Neuronal stem cell (in vitro differentiated cells): ENCODE results near the gene PIK3R2.
"Not testable (repeated sequence)": the region's sequence is repeated elsewhere in the genome, so short reads cannot be mapped to it uniquely, and the experiment has no call there.

Source experiments
- DNase-seq: peaks from one replicate; pipeline ENCODE4 v3.0.0-alpha.2; 2013; ENCODE audit warnings: low spot score
- H2AFZ ChIP-seq: one replicate; pipeline ENCODE4 v1.6.1; 2013; ENCODE audit warnings: mild to moderate bottlenecking, low read length, inconsistent platforms
- H2AK5ac ChIP-seq: 2 replicates; pipeline ENCODE4 v1.6.1; 2013; ENCODE audit warnings: low read depth, mild to moderate bottlenecking, inconsistent platforms, low read length, moderate library complexity, mixed read lengths
- H2BK120ac ChIP-seq: 2 replicates; pipeline ENCODE4 v1.6.1; 2013; ENCODE audit warnings: low read depth, mild to moderate bottlenecking, inconsistent platforms, low read length, moderate library complexity, mixed read lengths
- H2BK12ac ChIP-seq: one replicate; pipeline ENCODE4 v1.6.1; 2013; ENCODE audit warnings: low read length, inconsistent platforms
- H2BK15ac ChIP-seq: 2 replicates; pipeline ENCODE4 v1.6.1; 2013; ENCODE audit warnings: mild to moderate bottlenecking, low read length, inconsistent platforms, mixed read lengths
- H2BK5ac ChIP-seq: one replicate; pipeline ENCODE4 v1.6.1; 2013; ENCODE audit warnings: inconsistent platforms, mild to moderate bottlenecking, low read length, moderate library complexity
- H3K14ac ChIP-seq: one replicate; pipeline ENCODE4 v1.6.1; 2013; ENCODE audit warnings: low read length, inconsistent platforms
- H3K18ac ChIP-seq: 2 replicates; pipeline ENCODE4 v1.6.1; 2013; ENCODE audit warnings: low read length, inconsistent platforms
- H3K23ac ChIP-seq: 2 replicates; pipeline ENCODE4 v1.6.1; 2013; ENCODE audit warnings: low read depth, mild to moderate bottlenecking, mixed read lengths, low read length, inconsistent platforms; ENCODE audit not compliant: poor library complexity
- H3K27ac ChIP-seq: replicated peaks from 3 replicates; pipeline ENCODE4 v1.5.1; 2013; ENCODE audit warnings: low read length, inconsistent platforms
- H3K27me3 ChIP-seq, 3 experiments: 2 replicates each; pipeline ENCODE4 v1.6.1; 2013; ENCODE audit warnings: low read length in 3 of 3, mild to moderate bottlenecking in 2 of 3, inconsistent platforms in 1 of 3, low read depth in 1 of 3, mixed read lengths in 1 of 3, moderate library complexity in 1 of 3; ENCODE audit not compliant: control insufficient read depth in 3 of 3, insufficient read depth in 3 of 3
- H3K36me3 ChIP-seq, 2 donors: replicated peaks in 1 of 2; 2 replicates each; pipeline ENCODE4 v1.6.1; 2013; ENCODE audit warnings: low read length in 2 of 2; ENCODE audit not compliant: control insufficient read depth in 2 of 2, insufficient read depth in 2 of 2
- H3K4ac ChIP-seq: 2 replicates; pipeline ENCODE4 v1.6.1; 2013; ENCODE audit warnings: inconsistent platforms, mild to moderate bottlenecking, low read length, moderate library complexity
- H3K4me1 ChIP-seq, 2 donors: 1 replicate in 1 of 2; 2 replicates in 1 of 2; pipeline ENCODE4 v1.6.1; 2013; ENCODE audit warnings: low read length in 2 of 2, low read depth in 1 of 2; ENCODE audit not compliant: control insufficient read depth in 2 of 2, insufficient read depth in 1 of 2
- H3K4me2 ChIP-seq: one replicate; pipeline ENCODE4 v1.6.1; 2013; ENCODE audit warnings: mild to moderate bottlenecking, low read length, inconsistent platforms; ENCODE audit not compliant: insufficient read depth, poor library complexity, severe bottlenecking
- H3K4me3 ChIP-seq, 2 donors: 2 replicates each; pipeline ENCODE4 v1.5.1; 2013; ENCODE audit warnings: low read length in 2 of 2, mild to moderate bottlenecking in 2 of 2, inconsistent platforms in 1 of 2, moderate library complexity in 1 of 2
- H3K79me1 ChIP-seq: one replicate; pipeline ENCODE4 v1.6.1; 2013; ENCODE audit warnings: low read depth, mild to moderate bottlenecking, inconsistent platforms, low read length, moderate library complexity
- H3K9ac ChIP-seq: one replicate; pipeline ENCODE4 v1.6.1; 2013; ENCODE audit warnings: mild to moderate bottlenecking, low read depth, low read length, inconsistent platforms; ENCODE audit not compliant: poor library complexity
- H3K9me3 ChIP-seq, 2 donors: replicated peaks in 1 of 2; 2 replicates each; pipeline versions ENCODE3 to v1.6.1; 2013; ENCODE audit warnings: low read length in 2 of 2, mild to moderate bottlenecking in 2 of 2, inconsistent platforms in 1 of 2, low read depth in 1 of 2, mixed read lengths in 1 of 2, moderate library complexity in 1 of 2; ENCODE audit not compliant: control insufficient read depth in 2 of 2, insufficient read depth in 1 of 2
- H4K8ac ChIP-seq: one replicate; pipeline ENCODE4 v1.6.1; 2013; ENCODE audit warnings: low read depth, mild to moderate bottlenecking, inconsistent platforms, low read length, moderate library complexity
- H4K91ac ChIP-seq: one replicate; pipeline ENCODE4 v1.6.1; 2013; ENCODE audit warnings: low read length, low read depth, mild to moderate bottlenecking, inconsistent platforms; ENCODE audit not compliant: poor library complexity
- WGBS, 2 donors: extraction: QIAGEN DNeasy Blood & Tissue Kit; methylation state at CpG; one replicate each; pipeline ENCODE4 v1.1.7; 2013; ENCODE audit warnings: missing lambda C conversion rate in 2 of 2, mixed read lengths in 1 of 2; ENCODE audit not compliant: insufficient read length in 2 of 2, insufficient replicate concordance in 1 of 2; ENCODE audit errors: extremely low coverage in 2 of 2; 5-methylcytosine and 5-hydroxymethylcytosine counted together

Gene PIK3R2

DNA sequence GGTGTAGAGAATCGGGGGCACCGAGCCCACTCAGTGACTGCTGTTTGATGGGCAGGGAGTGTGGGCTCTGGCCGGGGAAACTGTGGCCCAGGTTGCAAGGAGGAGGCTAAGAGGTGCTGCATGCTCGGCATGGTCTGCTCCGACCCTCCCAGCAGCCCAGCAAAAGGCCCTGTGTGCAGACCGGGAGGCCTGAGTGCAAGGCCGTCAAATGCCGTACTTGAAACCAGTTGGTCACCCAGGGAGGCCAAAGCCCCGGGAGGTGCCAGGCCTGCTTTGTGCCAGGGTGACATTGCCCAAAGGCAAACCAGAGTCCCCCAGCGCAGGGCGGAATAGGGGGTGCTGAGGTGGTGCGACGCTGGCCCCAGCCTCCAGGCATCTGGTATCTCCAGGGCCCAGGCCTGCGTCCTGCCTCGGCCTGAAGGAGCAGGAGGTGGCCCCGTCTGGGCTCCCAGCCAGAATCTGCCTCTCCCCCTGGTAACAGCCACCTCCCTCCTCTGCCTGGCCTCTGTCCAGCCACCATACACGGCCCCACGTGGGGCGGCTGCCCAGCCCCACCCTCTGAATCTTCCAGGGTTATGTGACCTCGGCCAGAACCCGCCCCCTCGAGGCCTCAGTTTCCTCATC lies 4.0 kb downstream of the PIK3R2 start:
- Histone ChIP-seq H3K23ac (peak overlapping the region; percentile 34), H2AFZ (no peak overlapping the region), H3K14ac (no peak overlapping the region), H3K4me1 (peaks cover 12 to 26% of the 10 kb centered on the region in 2 donors), H3K18ac (peak overlapping the region; percentile 93), H2AK5ac (peak overlapping the region; percentile 88), H3K79me1 (peaks cover 12% of the 10 kb centered on the region), H3K27me3 (no peaks in the 10 kb centered on the region), H3K27ac (peak overlapping the region; percentile 72), H3K9me3 (no peaks in the 10 kb centered on the region), H3K4ac (no peak overlapping the region), H2BK12ac (peak overlapping the region; percentile 97), H3K4me3 (no peak overlapping the region), H3K4me2 (no peak overlapping the region), H2BK15ac (peak overlapping the region; percentile 52), H4K91ac (peak overlapping the region; percentile 11), H3K36me3 (peaks cover 22 to 32% of the 10 kb centered on the region in 2 donors), H4K8ac (no peak overlapping the region), H2BK5ac (peak overlapping the region; percentile 87), H2BK120ac (no peak overlapping the region), H3K9ac (peak overlapping the region; percentile 66)
- no CpG with 5 or more reads among the region's 22 CpGs for WGBS, 2 donors
- no peak for DNase-seq

DNA sequence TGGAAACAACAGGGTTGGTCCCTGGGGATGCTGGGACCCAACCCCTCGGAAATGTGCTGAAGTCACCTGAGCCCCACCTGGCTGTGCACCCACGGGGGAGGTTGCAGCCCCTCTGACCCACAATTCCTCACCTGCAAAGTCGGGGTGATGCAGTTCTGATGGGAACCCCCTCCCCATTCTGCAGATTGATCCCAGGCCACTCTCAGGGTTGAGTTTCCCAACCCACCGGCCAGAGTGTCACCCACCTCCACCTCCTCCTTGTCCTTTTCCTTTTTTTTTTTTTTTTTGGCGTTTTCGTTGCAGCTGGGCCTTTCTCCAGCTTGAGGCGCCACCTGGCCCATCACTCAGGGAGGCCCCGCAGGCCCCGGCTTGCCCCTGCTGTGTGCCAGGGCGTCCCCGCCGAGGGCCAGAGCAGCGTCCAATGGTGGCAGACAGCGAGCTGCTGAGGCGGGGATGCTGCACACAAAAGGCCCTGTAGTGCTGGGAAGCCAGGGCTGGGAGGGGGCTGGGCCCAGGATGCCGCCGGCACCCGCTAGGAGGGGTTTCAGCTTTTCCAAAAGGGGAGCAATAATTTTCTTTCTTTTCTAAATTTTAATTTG lies 4.6 kb downstream of the PIK3R2 start:
- no peak overlapping the region for H3K14ac ChIP-seq
- H3K9me3 ChIP-seq = no peaks in the 10 kb centered on the region
- H2AK5ac ChIP-seq = peak overlapping the region; percentile 88
- no peak overlapping the region for H3K4ac ChIP-seq
- H2AFZ ChIP-seq = no peak overlapping the region
- peak overlapping the region; percentile 97 for H2BK12ac ChIP-seq
- no CpG with 5 or more reads among the region's 18 CpGs for WGBS, 2 donors
- peak overlapping the region; percentile 87 for H2BK5ac ChIP-seq
- H2BK120ac ChIP-seq = no peak overlapping the region
- H3K4me1 ChIP-seq = peaks cover 12 to 26% of the 10 kb centered on the region in 2 donors
- peaks cover 12% of the 10 kb centered on the region for H3K79me1 ChIP-seq
- peaks cover 27 to 37% of the 10 kb centered on the region in 2 donors for H3K36me3 ChIP-seq
- H3K27ac ChIP-seq = peak overlapping the region; percentile 72
- no peak overlapping the region for H3K23ac ChIP-seq
- peak overlapping the region; percentile 15 for H3K4me2 ChIP-seq
- no peak for DNase-seq
- no peak overlapping the region for H3K4me3 ChIP-seq
- H3K27me3 ChIP-seq = no peaks in the 10 kb centered on the region
- H3K18ac ChIP-seq = peak overlapping the region; percentile 93
- H3K9ac ChIP-seq = no peak overlapping the region
- H4K8ac ChIP-seq = no peak overlapping the region
- H2BK15ac ChIP-seq = peak overlapping the region; percentile 52
- no peak overlapping the region for H4K91ac ChIP-seq

GRCh38 chr19:18158467-18158866 lies 5.5 kb downstream of the PIK3R2 start:
- no peak overlapping the region for H3K14ac ChIP-seq
- peaks cover 9% of the 10 kb centered on the region for H3K79me1 ChIP-seq
- H4K91ac ChIP-seq = no peak overlapping the region
- H3K18ac ChIP-seq = no peak overlapping the region
- H2BK15ac ChIP-seq = no peak overlapping the region
- H3K27ac ChIP-seq = peak overlapping the region; percentile 72
- H3K9me3 ChIP-seq = no peaks in the 10 kb centered on the region
- WGBS, 2 donors = no CpG with 5 or more reads among the region's 4 CpGs
- no peak overlapping the region for H3K9ac ChIP-seq
- no peaks in the 10 kb centered on the region for H3K27me3 ChIP-seq
- peaks cover 12 to 26% of the 10 kb centered on the region in 2 donors for H3K4me1 ChIP-seq
- no peak overlapping the region for H2AK5ac ChIP-seq
- no peak overlapping the region for H3K4me3 ChIP-seq
- peaks cover 35 to 45% of the 10 kb centered on the region in 2 donors for H3K36me3 ChIP-seq
- no peak overlapping the region for H2BK120ac ChIP-seq
- H2BK5ac ChIP-seq = no peak overlapping the region
- H3K4me2 ChIP-seq = no peak overlapping the region
- H3K23ac ChIP-seq = no peak overlapping the region
- H2BK12ac ChIP-seq = no peak overlapping the region
- no peak overlapping the region for H2AFZ ChIP-seq
- H4K8ac ChIP-seq = no peak overlapping the region
- DNase-seq = no peak
- no peak overlapping the region for H3K4ac ChIP-seq

- H3K27me3 ChIP-seq, H3K27ac ChIP-seq, DNase-seq, H2BK15ac ChIP-seq, H2BK5ac ChIP-seq, H3K9ac ChIP-seq, H3K23ac ChIP-seq, H3K4ac ChIP-seq, H2BK120ac ChIP-seq, H3K14ac ChIP-seq, H3K4me3 ChIP-seq, H4K8ac ChIP-seq, H2BK12ac ChIP-seq, H2AFZ ChIP-seq, H3K4me2 ChIP-seq, H3K9me3 ChIP-seq, H3K18ac ChIP-seq, H3K79me1 ChIP-seq, H2AK5ac ChIP-seq, H4K91ac ChIP-seq: not testable (repeated sequence)
- peaks cover 38 to 51% of the 10 kb centered on the region in 2 donors for H3K36me3 ChIP-seq
- no CpG with 5 or more reads among the region's 6 CpGs for WGBS, 2 donors
- H3K4me1 ChIP-seq = peaks cover 12 to 21% of the 10 kb centered on the region in 2 donors
These were observed 6.2 kb downstream of the PIK3R2 start for GRCh38 chr19:18159059-18159616.
